ENCODE results near the gene HPS5.

The HPS5 gene

GRCh38 chr11:18321578-18321968, 367 bp downstream of the HPS5 start:
- no peak for DNase-seq (ENCODE audit: low read depth)
- peak overlapping the region; percentile 78 for H3K4me3 ChIP-seq (ENCODE audit: control insufficient read depth, low read depth, low read length)
- TF ChIP-seq CTCF (conservative IDR thresholded peaks at IDR 0.05; ENCODE audit: control insufficient read depth, insufficient read depth, low read depth, low read length), result no peak

GRCh38 chr11:18320617-18321016, 1.3 kb downstream of the HPS5 start:
- no peak for TF ChIP-seq CTCF (conservative IDR thresholded peaks at IDR 0.05; ENCODE audit: control insufficient read depth, insufficient read depth, low read depth, low read length)
- no peak for DNase-seq (ENCODE audit: low read depth)
- no peak overlapping the region for H3K4me3 ChIP-seq (ENCODE audit: control insufficient read depth, low read depth, low read length)

- H3K4me3 ChIP-seq (ENCODE audit: control insufficient read depth, low read depth, low read length), result no peak overlapping the region
- DNase-seq (ENCODE audit: low read depth), result no peak
- TF ChIP-seq CTCF (conservative IDR thresholded peaks at IDR 0.05; ENCODE audit: control insufficient read depth, insufficient read depth, low read depth, low read length), result no peak
Observed at GRCh38 chr11:18319914-18320313, 2.0 kb downstream of the HPS5 start.

GRCh38 chr11:18317551-18317950, 4.4 kb downstream of the HPS5 start:
- no peak for TF ChIP-seq CTCF (conservative IDR thresholded peaks at IDR 0.05; ENCODE audit: control insufficient read depth, insufficient read depth, low read depth, low read length)
- DNase-seq (ENCODE audit: low read depth), result no peak
- H3K4me3 ChIP-seq (ENCODE audit: control insufficient read depth, low read depth, low read length), result no peak overlapping the region

GRCh38 chr11:18315893-18316292, 6.0 kb downstream of the HPS5 start:
- DNase-seq (ENCODE audit: low read depth), result no peak
- TF ChIP-seq CTCF (conservative IDR thresholded peaks at IDR 0.05; ENCODE audit: control insufficient read depth, insufficient read depth, low read depth, low read length), result no peak
- no peak overlapping the region for H3K4me3 ChIP-seq (ENCODE audit: control insufficient read depth, low read depth, low read length)

GRCh38 chr11:18314784-18315523, 7.0 kb downstream of the HPS5 start:
- no peak for TF ChIP-seq CTCF (conservative IDR thresholded peaks at IDR 0.05; ENCODE audit: control insufficient read depth, insufficient read depth, low read depth, low read length)
- H3K4me3 ChIP-seq (ENCODE audit: control insufficient read depth, low read depth, low read length), result no peak overlapping the region
- DNase-seq (ENCODE audit: low read depth), result no peak

Measured in fibroblast of mammary gland (primary cell).